Measurements from ENCODE around the gene MEI1.
A peak's percentile ranks its signal among the peaks of the same experiment; 100 is the strongest.
"Not testable (repeated sequence)": the region's sequence is repeated elsewhere in the genome, so short reads cannot be mapped to it uniquely, and the experiment has no call there.

MEI1 gene

DNA sequence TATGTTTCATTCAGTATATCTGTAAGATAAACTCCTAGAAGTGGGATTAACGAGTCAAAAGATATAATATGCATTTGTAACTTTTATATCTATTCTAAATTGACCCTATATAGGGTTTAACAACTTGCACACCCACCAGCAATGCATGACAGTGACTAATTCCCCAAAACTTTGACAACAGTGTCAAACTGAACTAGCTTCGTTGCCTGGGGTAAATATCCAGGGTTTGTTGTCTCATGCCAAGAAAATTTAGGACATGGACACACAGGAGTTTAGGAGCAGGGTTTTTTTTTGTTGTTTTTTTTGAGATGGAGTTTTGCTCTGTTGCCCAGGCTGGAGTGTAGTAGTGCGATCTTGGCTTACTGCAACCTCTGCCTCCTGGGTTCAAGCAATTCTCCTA lies 15.7 kb upstream of the MEI1 start:
- DNase-seq, result no peak

DNA sequence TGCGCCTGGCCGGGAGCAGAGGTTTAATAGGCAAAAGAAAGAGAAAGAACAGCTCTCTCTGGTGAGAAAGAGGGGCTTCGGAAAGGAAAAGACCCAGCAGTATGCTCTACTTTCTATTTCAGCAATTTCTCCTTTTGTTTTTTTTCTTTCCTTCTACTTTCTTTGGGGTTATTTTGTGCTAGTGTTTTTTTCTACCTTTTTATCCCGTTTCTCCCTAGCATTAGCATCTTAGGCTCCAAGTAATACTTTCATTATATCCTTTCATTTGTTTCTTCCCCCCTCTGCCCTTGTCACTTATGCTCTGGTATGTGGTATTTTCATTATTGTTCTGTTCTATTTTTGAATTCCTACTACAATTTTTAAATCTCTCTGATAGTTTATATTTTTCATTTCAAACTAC lies 15.1 kb upstream of the MEI1 start:
- DNase-seq, result no peak

- DNase-seq, result not testable (repeated sequence)
Observed at GRCh38 chr22:41686890-41687289, 12.4 kb upstream of the MEI1 start.

DNA sequence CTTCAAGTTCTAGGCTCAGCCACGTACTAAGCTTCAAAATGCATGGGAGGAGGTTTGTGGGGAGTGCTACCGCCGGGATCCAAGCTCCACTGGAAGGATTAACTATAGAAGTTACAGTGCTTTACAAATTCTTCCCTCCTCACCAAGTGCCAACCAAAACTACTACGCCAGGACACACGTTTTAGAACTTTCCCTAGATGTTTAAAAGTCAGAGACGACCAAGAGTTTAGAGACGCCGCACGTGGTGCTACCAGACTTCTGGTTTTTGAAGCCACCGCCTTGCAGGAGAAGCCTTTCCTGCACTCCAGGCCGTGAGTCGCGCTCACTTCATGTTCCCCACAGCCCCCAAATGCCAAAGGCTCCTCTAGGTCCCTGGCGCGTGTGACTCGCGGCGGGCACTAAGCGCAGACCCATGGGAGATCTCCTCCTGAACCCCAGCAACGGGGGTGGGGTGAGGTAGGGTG lies 11.4 kb upstream of the MEI1 start:
- no peak for DNase-seq

- DNase-seq, result peak; percentile 88
Observed at GRCh38 chr22:41688365-41689211, 10.7 kb upstream of the MEI1 start, which contains the start of gene SNU13. TSS of gene SNU13 (minus strand) at chr22:41688867. CDS start at chr22:41688796, 71 bp downstream.

GRCh38 chr22:41690476-41690875 lies 8.8 kb upstream of the MEI1 start:
- no peak for DNase-seq

DNA sequence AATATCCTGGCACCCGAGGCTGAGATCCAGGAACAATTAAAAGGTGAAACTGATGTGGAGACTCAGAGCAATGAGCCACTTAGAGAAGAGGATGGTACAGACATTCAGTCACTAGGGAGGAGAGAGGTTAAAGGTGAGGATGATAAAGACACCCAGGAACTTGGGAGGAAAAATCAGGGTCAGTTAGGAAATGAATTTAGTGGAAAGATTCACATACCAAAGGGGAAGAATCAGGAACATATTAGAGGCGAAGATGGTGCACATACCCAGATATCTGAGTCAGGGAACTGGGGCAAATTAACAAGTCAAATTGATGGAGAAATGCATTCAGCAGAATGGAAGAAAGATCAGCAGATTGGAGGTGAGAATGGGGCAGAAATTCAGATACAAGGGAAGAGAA lies 4.1 kb upstream of the MEI1 start:
- no peak for DNase-seq

- DNase-seq, result no peak
Observed at GRCh38 chr22:41696703-41697102, 2.6 kb upstream of the MEI1 start.

- DNase-seq, result peak; percentile 76
Observed at GRCh38 chr22:41697126-41697775, 2.1 kb upstream of the MEI1 start.

DNA sequence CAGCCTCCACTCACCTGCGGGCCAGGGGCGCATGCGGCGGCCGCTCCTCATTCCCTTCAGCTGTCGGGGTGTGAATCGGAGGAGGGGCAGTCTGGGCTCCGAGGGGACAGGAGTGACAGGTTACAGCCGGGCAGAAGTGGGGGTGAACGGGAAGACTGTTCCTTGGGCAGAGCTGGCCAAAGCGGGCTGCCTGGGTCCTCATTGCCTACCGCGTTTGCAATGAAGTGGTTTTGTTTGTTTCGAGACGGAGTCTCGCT lies 733 bp downstream of the MEI1 start:
- DNase-seq, result no peak

- DNase-seq, result no peak
Observed at GRCh38 chr22:41702763-41703162, 3.5 kb downstream of the MEI1 start.

GRCh38 chr22:41709341-41709740 lies 10.0 kb downstream of the MEI1 start:
- no peak for DNase-seq

DNA sequence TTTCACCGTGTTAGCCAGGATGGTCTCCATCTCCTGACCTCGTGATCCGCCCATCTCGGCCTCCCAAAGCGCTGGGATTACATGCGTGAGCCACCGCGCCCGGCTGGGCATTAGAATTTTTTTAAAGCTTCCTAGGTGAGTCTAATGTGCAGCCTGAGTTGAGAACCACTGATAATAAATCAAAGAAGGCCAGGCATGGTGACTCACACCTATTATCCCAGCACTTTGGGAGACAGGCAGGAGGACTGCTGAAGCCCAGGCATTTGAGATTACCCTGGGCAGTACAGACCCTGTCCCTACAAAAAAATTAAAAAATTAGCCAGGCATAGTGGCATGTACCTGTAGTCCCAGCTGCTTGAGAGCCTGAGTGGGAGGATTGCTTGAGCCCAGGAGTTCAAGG lies 13.7 kb downstream of the MEI1 start:
- no peak for DNase-seq

DNA sequence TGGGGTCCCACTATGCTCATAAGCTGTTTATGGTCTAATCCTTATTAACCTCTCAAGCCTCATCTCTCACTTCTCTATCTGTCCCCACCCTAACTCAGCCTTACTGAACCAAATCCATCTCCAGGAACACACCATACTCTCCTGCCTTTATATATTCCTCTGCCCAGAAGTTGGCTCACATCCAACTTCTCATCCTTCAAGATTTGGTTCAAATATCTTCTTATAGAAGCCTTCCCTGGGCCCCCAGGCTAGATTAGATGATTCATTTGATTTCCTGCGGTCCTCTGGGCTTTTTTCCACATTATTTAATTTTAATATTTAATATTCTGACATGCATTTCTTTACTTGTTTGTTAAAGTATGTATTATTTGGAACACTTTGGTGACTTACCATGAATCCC lies 23.2 kb downstream of the MEI1 start:
- no peak for DNase-seq

- DNase-seq, result no peak
Observed at GRCh38 chr22:41725510-41726110, 26.3 kb downstream of the MEI1 start.

- no peak for DNase-seq
Observed at GRCh38 chr22:41731609-41732008, 32.3 kb downstream of the MEI1 start.

GRCh38 chr22:41732096-41732772 lies 32.9 kb downstream of the MEI1 start:
- DNase-seq, result no peak

DNA sequence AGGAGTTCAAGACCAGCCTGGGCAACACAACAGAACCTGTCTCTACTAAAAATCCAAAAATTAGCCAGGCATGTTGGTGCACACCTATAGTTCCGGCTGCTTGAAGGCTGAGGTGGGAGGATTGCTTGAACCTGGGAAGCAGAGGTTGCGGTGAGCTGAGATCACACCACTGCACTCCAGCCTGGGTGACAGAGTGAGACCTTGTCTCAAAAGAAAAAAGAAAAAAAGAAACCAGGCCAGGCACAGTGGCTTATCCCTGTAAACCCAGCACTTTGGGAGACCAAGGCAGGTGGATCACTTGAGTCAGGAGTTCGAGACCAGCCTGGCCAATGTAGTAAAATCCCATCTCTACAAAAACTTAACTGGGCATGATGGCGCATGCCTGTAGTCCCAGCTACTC lies 33.9 kb downstream of the MEI1 start:
- DNase-seq, result not testable (repeated sequence)

DNA sequence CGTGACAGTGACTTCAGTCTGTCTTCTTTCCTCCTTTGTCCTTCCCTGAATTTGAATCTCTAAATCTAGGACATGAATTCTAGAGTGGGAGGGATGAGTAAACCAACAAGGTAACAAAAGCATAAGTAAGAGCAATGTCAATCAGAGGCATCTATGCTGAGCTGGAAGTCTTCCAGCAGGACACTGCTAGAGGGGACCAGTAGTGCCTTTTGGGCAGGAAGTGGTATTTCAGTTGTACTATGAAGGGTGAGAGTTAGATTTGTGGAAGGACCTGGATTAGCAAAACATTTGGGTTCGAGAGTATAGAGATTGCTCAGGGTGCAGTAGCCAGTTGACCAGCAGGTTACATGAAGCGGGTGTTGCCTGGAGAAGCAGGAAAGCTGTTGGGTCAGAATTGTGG lies 40.3 kb downstream of the MEI1 start:
- no peak for DNase-seq

DNA sequence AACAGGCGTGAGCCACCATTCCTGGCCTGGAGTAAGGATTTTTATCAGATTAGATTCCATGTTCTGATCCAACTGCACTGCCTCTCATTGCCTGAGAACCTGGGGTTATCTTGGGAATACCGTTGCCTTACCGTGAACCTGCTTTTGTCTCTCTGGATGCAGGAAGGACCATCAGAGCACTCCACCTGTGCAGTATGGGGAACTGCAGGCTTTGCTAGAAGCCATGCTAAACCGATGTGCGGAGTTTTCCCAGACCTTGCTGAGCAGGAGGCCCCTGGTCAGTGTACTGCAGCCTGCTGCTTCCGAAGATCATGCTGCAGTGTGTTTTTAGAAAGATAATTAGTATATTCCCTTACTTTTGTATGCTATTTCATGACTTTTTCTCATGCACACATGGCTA lies 43.6 kb downstream of the MEI1 start:
- no peak for DNase-seq

GRCh38 chr22:41745968-41746367 lies 46.7 kb downstream of the MEI1 start:
- DNase-seq, result no peak

GRCh38 chr22:41746567-41747400 lies 47.5 kb downstream of the MEI1 start:
- DNase-seq, result peak; percentile 26

All from NCI-H1092 (cell line).